GM12801 (cell line): ENCODE measurements around the gene IL20RB.

ENCODE experiments used
- CTCF ChIP-seq: IDR thresholded peaks from one replicate; pipeline ENCODE4 v1.5.1; 2011; ENCODE audit warnings: control low read depth; ENCODE audit not compliant: insufficient read length; ENCODE audit errors: extremely low read depth

Gene IL20RB

GRCh38 chr3:136919799-136920580 lies 37.8 kb upstream of the IL20RB start:
- TF ChIP-seq CTCF: no peak

- no peak for TF ChIP-seq CTCF
These were observed 36.7 kb upstream of the IL20RB start for GRCh38 chr3:136920904-136921611.

DNA sequence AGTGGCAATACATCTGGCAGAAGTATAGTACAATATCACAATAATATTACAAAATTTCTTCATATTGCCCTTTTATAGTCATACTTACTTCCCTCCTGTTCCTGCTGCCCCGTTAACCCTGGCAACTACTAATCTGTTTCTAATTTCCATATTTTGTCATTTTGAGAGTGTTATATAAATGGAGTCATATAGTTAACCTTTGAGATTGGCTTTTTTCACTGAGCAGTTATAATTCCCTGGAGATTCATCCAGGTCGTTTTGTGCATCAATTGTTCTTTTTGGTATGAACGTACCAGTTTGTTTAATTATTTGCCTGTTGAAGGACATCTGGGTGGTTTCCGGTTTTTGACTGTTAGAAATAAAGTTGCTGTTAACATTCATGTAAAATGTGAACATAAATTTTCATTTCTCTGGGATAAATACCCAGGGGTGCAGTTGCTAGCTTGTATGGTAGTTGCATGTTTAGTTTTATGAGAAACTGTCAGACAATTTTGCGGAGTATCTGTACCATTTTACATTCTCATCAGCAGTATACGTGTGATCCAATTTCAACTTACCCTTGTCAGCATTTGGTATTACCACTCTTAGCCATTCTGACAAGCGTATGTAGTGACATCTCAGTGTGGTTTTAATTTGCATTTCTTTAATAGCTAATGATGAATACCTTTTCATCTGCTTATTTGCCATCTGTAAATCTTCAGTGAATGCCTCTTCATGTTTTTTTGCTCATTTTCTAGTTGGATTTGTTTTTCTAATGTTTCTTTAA lies 32.2 kb upstream of the IL20RB start:
- no peak for TF ChIP-seq CTCF

- TF ChIP-seq CTCF: no peak
These were observed 29.5 kb upstream of the IL20RB start for GRCh38 chr3:136928240-136928639.

GRCh38 chr3:136929977-136930670 lies 27.7 kb upstream of the IL20RB start:
- no peak for TF ChIP-seq CTCF

GRCh38 chr3:136931606-136932005 lies 26.2 kb upstream of the IL20RB start:
- no peak for TF ChIP-seq CTCF

DNA sequence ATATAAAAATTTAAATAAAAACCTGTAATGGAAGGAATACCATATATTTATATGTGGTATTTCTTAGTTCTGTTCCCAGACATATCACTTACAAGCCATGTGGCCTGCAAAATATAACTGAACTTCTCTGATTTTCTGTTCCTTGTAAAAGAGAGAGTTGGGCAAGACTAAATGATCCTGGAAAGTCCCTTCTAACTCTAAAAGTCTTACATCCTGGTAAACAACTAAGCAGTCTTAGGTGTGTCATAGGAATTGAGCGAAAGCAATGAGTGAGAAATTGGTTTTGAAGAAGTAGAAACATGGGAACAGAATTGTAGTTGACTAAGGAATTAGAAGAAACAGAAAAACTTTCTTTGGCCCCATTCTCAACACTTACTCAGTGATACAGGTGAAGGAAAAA lies 25.3 kb upstream of the IL20RB start:
- TF ChIP-seq CTCF: no peak
